B cell (primary cell): ENCODE results near the gene SLC22A2. TPM values are rescaled to one million over a fixed set of nuclear protein-coding genes. Genes with fewer than 3 reads are reported as not detected.

ENCODE experiments used
- ATAC-seq: fragments of 200-7000 bp; cut with Tn5 transposase; one replicate; pipeline ENCODE4 v1.10.0; 2021; ENCODE audit warnings: low read depth, mild to moderate bottlenecking, moderate number of reproducible peaks, moderate library complexity
- CTCF ChIA-PET: fragments of 350-600 bp; sonication (Branson Sonifier 250); formaldehyde crosslinking; loops from one replicate; lab custom pipeline; 2021; ENCODE audit warnings: antibody characterized with exemption, inconsistent platforms; lab: Charles Lee
- POLR2A ChIA-PET: fragments of 350-600 bp; sonication (Branson Sonifier 250); formaldehyde crosslinking; loops from one replicate; lab custom pipeline; 2021; ENCODE audit warnings: antibody characterized with exemption; lab: Charles Lee
- DNase-seq: peaks from one replicate; pipeline ENCODE4 v3.0.0; 2013
- H2AFZ ChIP-seq: 2 replicates; pipeline ENCODE4 v1.6.1; 2012; ENCODE audit warnings: mild to moderate bottlenecking, low read depth, low read length; ENCODE audit not compliant: insufficient read depth, poor library complexity, severe bottlenecking
- H3K27ac ChIP-seq, 2 donors: 1 replicate in 1 of 2; 2 replicates in 1 of 2; pipeline ENCODE4 v1.5.1; 2012 to 2013; ENCODE audit warnings: low read length in 2 of 2, mild to moderate bottlenecking in 2 of 2, moderate library complexity in 1 of 2
- H3K27me3 ChIP-seq, 4 experiments: fragments of 200-600 bp in 1 of 4; sonication (generic) in 1 of 4; replicated peaks in 1 of 4; 1 replicate in 2 of 4; 2 replicates in 2 of 4; pipeline versions ENCODE4 v1.6.1 to v1.7.0; 2013 to 2016; ENCODE audit warnings: low read length in 3 of 4, mild to moderate bottlenecking in 2 of 4, mixed read lengths in 1 of 4, moderate library complexity in 1 of 4; ENCODE audit not compliant: insufficient read depth in 4 of 4, control insufficient read depth in 3 of 4; ENCODE audit errors: control extremely low read depth in 1 of 4
- H3K36me3 ChIP-seq, 2 experiments: replicated peaks in 1 of 2; 1 replicate in 1 of 2; 2 replicates in 1 of 2; pipeline versions ENCODE4 v1.6.1 to v1.7.1; 2013; ENCODE audit warnings: low read length in 1 of 2; ENCODE audit not compliant: insufficient read depth in 2 of 2, control insufficient read depth in 1 of 2; ENCODE audit errors: control extremely low read depth in 1 of 2, extremely low read depth in 1 of 2
- H3K4me1 ChIP-seq, 2 donors: fragments of 200-600 bp in 1 of 2; sonication (generic) in 1 of 2; 1 replicate in 1 of 2; 2 replicates in 1 of 2; pipeline versions ENCODE4 v1.5.1 to v1.6.1; 2013 to 2017; ENCODE audit warnings: low read length in 2 of 2; ENCODE audit not compliant: control insufficient read depth in 2 of 2, insufficient read depth in 2 of 2
- H3K4me2 ChIP-seq: replicated peaks from 2 replicates; pipeline ENCODE3; 2012; ENCODE audit warnings: mild to moderate bottlenecking, low read depth, low read length; ENCODE audit not compliant: poor library complexity, severe bottlenecking
- H3K4me3 ChIP-seq, 5 experiments: fragments of 200-600 bp in 1 of 5; sonication (generic) in 1 of 5; 1 replicate in 3 of 5; 2 replicates in 2 of 5; pipeline versions ENCODE4 v1.5.1 to v1.7.0; 2011 to 2016; ENCODE audit warnings: low read length in 4 of 5, mild to moderate bottlenecking in 4 of 5, low read depth in 2 of 5, control low read depth in 1 of 5, moderate library complexity in 1 of 5; ENCODE audit not compliant: insufficient read depth in 1 of 5; ENCODE audit errors: control extremely low read depth in 1 of 5, extremely low read depth in 1 of 5
- H3K79me2 ChIP-seq: fragments of 200-600 bp; sonication (generic); one replicate; pipeline ENCODE4 v1.6.0; 2016; ENCODE audit warnings: low read length; ENCODE audit not compliant: control insufficient read depth, insufficient read depth
- H3K9ac ChIP-seq: fragments of 200-600 bp; sonication (generic); 2 replicates; pipeline ENCODE4 v1.6.1; 2017; ENCODE audit warnings: mild to moderate bottlenecking, low read length, moderate library complexity
- H3K9me3 ChIP-seq, 3 donors: one replicate each; pipeline versions ENCODE4 v1.6.1 to v1.7.1; 2013; ENCODE audit warnings: low read length in 2 of 3; ENCODE audit not compliant: control insufficient read depth in 2 of 3, insufficient read depth in 1 of 3; ENCODE audit errors: control extremely low read depth in 1 of 3
- H4K20me1 ChIP-seq: 2 replicates; pipeline ENCODE4 v1.6.0; 2012; ENCODE audit warnings: mild to moderate bottlenecking, low read length; ENCODE audit not compliant: insufficient read depth, control insufficient read depth, poor library complexity, severe bottlenecking
- H3K27ac Mint-ChIP-seq: one replicate; pipeline ENCODE4 v1.8.0; 2021; ENCODE audit warnings: mixed read lengths
- H3K27me3 Mint-ChIP-seq: one replicate; pipeline ENCODE4 v1.8.0; 2021; ENCODE audit warnings: mixed read lengths
- H3K4me1 Mint-ChIP-seq: one replicate; pipeline ENCODE4 v1.8.0; 2021; ENCODE audit warnings: mixed read lengths
- H3K4me3 Mint-ChIP-seq: one replicate; pipeline ENCODE4 v1.8.0; 2021; ENCODE audit warnings: mixed read lengths
- H3K9me3 Mint-ChIP-seq: one replicate; pipeline ENCODE4 v1.8.0; 2022; ENCODE audit warnings: mixed read lengths; ENCODE audit not compliant: insufficient read depth
- EZH2 ChIP-seq: IDR thresholded peaks from 2 replicates; pipeline ENCODE4 v1.6.1; 2012; ENCODE audit warnings: borderline replicate concordance, low read depth, mild to moderate bottlenecking, moderate library complexity, low read length; ENCODE audit not compliant: insufficient read depth, poor library complexity, severe bottlenecking
- WGBS: methylation state at CpG from one replicate; pipeline ENCODE4 v1.1.5; 2013; ENCODE audit warnings: missing lambda C conversion rate; ENCODE audit not compliant: insufficient coverage; 5-methylcytosine and 5-hydroxymethylcytosine counted together
- intact Hi-C: fragments of 100-400 bp; cut with micrococcal nuclease; formaldehyde crosslinking; loops from one replicate; pipeline ENCODE4 v1.10.0; 2022
- polyA plus RNA-seq: library from polyadenylated mRNA; depleted of rRNA; stranded (reverse); fragments of >200 nt; gene quantifications from 2 replicates; pipeline ENCODE4 v1.2.3, GENCODE V29; 2012
- total RNA-seq, 2 donors: library from RNA; stranded (reverse); fragments of 120-200 nt in 1 of 2; gene quantifications; 1 replicate in 1 of 2; 2 replicates in 1 of 2; pipeline versions ENCODE4 v1.2.3 to v1.2.4, GENCODE V29; 2013 to 2022
- TF ChIP-seq, protein P1 (sequence below): fragments of 200-600 bp; IDR thresholded peaks from one replicate; pipeline ENCODE4 v1.8.0; 2022; ENCODE audit warnings: antibody characterized with exemption, mild to moderate bottlenecking

The SLC22A2 gene
- total and polyA plus RNA-seq, 2 donors (not counting 1 experiment from before 2014, with no cell fraction given), result not detected

DNA sequence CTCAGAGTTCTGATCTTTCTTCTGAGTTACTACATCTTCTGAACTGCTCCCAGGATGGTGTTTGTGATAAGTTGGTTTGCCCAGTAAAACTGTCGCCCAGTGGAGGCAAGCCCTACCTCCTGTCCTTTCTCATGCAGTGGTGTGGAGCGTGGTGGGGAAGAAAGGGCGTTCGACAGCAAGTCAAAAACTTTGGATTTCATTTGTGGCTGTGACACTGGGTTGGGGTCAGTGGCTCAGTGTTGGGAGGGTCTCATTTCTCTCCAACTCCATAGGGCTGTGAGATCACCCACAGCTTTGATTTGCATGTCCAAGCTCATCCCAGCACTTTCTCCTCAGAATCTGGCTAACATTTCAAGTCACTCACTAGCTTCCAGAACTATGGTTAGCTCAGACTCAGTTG, 17.5 kb upstream of the SLC22A2 start:
- Histone ChIP-seq H3K4me3 (no peak overlapping the region), H3K9me3 (peaks cover 0 to 4% (median 0%) of the 10 kb centered on the region in 3 donors), H4K20me1 (no peaks in the 10 kb centered on the region), H3K27ac (no peak overlapping the region), H3K36me3 (no peaks in the 10 kb centered on the region), H3K27me3 (no peaks in the 10 kb centered on the region), H3K4me1 (no peaks in the 10 kb centered on the region), H3K4me2 (no peak overlapping the region), H2AFZ (no peak overlapping the region), H3K9ac (no peak overlapping the region), H3K79me2 (no peaks in the 10 kb centered on the region)
- no peak overlapping the region for H3K4me3 Mint-ChIP-seq
- no peaks in the 10 kb centered on the region for H3K4me1 Mint-ChIP-seq
- WGBS, result 100% methylated on average over 2 of the region's 4 CpGs
- ChIA-PET CTCF (no interaction called here), POLR2A (no interaction called here)
- no peaks in the 10 kb centered on the region for H3K27me3 Mint-ChIP-seq
- TF ChIP-seq, protein P1, sequence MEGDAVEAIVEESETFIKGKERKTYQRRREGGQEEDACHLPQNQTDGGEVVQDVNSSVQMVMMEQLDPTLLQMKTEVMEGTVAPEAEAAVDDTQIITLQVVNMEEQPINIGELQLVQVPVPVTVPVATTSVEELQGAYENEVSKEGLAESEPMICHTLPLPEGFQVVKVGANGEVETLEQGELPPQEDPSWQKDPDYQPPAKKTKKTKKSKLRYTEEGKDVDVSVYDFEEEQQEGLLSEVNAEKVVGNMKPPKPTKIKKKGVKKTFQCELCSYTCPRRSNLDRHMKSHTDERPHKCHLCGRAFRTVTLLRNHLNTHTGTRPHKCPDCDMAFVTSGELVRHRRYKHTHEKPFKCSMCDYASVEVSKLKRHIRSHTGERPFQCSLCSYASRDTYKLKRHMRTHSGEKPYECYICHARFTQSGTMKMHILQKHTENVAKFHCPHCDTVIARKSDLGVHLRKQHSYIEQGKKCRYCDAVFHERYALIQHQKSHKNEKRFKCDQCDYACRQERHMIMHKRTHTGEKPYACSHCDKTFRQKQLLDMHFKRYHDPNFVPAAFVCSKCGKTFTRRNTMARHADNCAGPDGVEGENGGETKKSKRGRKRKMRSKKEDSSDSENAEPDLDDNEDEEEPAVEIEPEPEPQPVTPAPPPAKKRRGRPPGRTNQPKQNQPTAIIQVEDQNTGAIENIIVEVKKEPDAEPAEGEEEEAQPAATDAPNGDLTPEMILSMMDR, result no peak
- TF ChIP-seq EZH2, result no peak
- no peak overlapping the region for H3K27ac Mint-ChIP-seq
- DNase-seq (no peak), ATAC-seq (no peak)
- no peaks in the 10 kb centered on the region for H3K9me3 Mint-ChIP-seq
- intact Hi-C loops, result no loop called here

DNA sequence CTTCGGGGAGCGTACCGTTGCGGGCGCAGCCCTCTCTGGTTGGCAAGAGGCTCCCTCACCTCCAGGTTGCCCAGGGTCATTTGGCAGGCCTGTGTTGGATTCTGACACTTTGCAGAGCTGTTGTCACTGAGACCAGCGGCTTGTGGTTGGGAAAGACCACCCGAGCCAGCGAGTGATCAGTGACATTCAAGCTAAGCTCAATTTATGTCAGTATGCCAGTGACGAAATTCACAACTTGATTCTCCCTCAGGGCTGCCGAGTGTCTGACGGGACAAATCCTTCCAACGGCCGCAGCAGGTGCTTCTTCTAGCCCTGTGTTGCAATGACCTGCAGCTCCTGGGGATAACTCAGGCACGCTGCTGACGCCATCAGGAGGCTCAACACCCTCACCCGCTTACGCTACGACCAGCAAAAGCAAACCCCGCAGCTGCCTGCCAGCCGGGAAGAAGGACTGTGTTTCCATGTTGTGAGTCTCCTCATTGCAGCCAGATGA, 16.9 kb upstream of the SLC22A2 start:
- POLR2A ChIA-PET, result no interaction called here
- ATAC-seq (no peak), DNase-seq (no peak)
- Histone ChIP-seq H3K4me1 (no peaks in the 10 kb centered on the region), H3K9ac (no peak overlapping the region), H3K4me2 (no peak overlapping the region), H3K9me3 (peaks cover 0 to 4% (median 0%) of the 10 kb centered on the region in 3 donors), H3K36me3 (no peaks in the 10 kb centered on the region), H4K20me1 (no peaks in the 10 kb centered on the region), H3K4me3 (no peak overlapping the region), H3K79me2 (no peaks in the 10 kb centered on the region), H2AFZ (no peak overlapping the region), H3K27me3 (no peaks in the 10 kb centered on the region), H3K27ac (no peak overlapping the region)
- H3K9me3 Mint-ChIP-seq, result no peaks in the 10 kb centered on the region
- CTCF ChIA-PET, result no interaction called here
- H3K4me1 Mint-ChIP-seq, result no peaks in the 10 kb centered on the region
- TF ChIP-seq EZH2, result no peak
- H3K27me3 Mint-ChIP-seq, result no peaks in the 10 kb centered on the region
- WGBS, result 90% methylated on average over 20 of the region's 20 CpGs
- intact Hi-C loops, result no loop called here
- H3K4me3 Mint-ChIP-seq, result no peak overlapping the region
- H3K27ac Mint-ChIP-seq, result no peak overlapping the region
